GM11168 (cell line): Measurements from ENCODE around the gene LBP.

Experiments
- in situ Hi-C: fragments of 300-500 bp; cut with MboI; formaldehyde crosslinking; loops from one replicate; pipeline ENCODE4 v1.12.0; 2022; ENCODE audit warnings: low sequenced_read_pairs; ENCODE audit not compliant: unreplicated experiment

Gene LBP

DNA sequence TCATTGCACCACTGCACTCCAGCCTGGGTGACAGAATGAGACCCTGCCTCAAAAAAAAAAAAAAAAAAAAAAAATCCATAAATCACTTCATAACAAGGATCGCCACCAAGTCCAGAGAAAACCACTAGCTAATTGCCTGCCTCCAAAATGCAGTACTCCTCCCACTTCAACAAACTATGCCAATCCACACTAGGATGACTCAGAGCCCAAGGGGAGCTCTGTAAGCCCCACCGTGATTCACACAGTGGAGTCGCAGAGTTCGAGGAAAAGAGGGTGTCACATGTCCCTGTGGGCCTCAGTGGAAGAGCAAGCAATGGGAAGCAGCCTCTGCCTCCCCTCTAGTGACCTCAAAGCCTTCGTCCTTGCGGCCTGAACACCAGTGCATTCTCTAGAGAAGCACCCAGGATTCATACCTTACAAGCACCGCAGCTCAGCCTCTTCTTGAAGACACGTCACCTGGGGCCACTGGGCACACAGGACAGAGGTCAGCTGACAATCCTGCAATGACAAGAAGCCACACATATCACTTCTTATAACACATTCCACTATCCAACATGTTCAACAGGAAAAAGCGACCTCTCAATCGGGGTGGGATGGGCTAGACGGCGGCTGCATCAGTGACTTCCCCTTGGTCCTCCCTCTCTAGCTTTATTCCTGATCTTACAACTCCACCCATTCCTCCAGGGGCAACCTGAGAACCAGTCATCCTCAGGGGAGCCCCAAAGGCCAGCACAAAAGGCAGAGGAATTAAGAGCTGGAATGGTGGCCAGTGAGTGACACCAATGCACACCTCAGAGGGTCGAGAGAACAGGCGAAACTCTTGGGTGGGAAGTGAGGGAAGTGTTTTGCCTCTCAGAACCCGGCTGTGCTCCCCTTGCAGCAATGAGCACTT, 80.0 kb downstream of the LBP start:
- in situ Hi-C loops: no loop called here
